Stimulated activated naive CD8-positive, alpha-beta T cell treated with anti-CD3 and anti-CD28 coated beads, Interleukin-15, amount 100 ng/mL, for 72 hours (primary cell): ENCODE measurements around the gene ABCA3.
"Not testable (repeated sequence)": the region's sequence is repeated elsewhere in the genome, so short reads cannot be mapped to it uniquely, and the experiment has no call there.

Source experiments
- ATAC-seq: fragments of 150-1000 bp; cut with Tn5 transposase; 2 replicates; pipeline ENCODE4 v1.10.0; 2021; ENCODE audit warnings: mild to moderate bottlenecking, moderate library complexity
- DNase-seq, 2 donors: peaks; one replicate each; pipeline ENCODE4 v3.0.0; 2021 to 2022
- H3K27ac Mint-ChIP-seq, 2 donors: one replicate each; pipeline ENCODE4 v1.8.0; 2022; ENCODE audit warnings: mild to moderate bottlenecking in 2 of 2, mixed read lengths in 2 of 2, moderate library complexity in 2 of 2
- H3K27me3 Mint-ChIP-seq: one replicate; pipeline ENCODE4 v1.8.0; 2022; ENCODE audit warnings: mixed read lengths
- H3K4me1 Mint-ChIP-seq: one replicate; pipeline ENCODE4 v1.8.0; 2022; ENCODE audit warnings: mild to moderate bottlenecking, mixed read lengths
- H3K4me3 Mint-ChIP-seq, 2 donors: one replicate each; pipeline ENCODE4 v1.8.0; 2022; ENCODE audit warnings: mild to moderate bottlenecking in 2 of 2, mixed read lengths in 2 of 2, moderate library complexity in 1 of 2
- H3K9me3 Mint-ChIP-seq, 2 donors: one replicate each; pipeline ENCODE4 v1.8.0; 2022; ENCODE audit warnings: mixed read lengths in 2 of 2

The ABCA3 gene

GRCh38 chr16:2270070-2270462 is 70.5 kb downstream of the ABCA3 start:
- Mint-ChIP-seq H3K9me3 (no peaks in the 10 kb centered on the region), H3K4me3 (peak overlapping the region; percentile 95 to 97), H3K27me3 (no peaks in the 10 kb centered on the region), H3K27ac (no peak overlapping the region), H3K4me1 (peaks cover 44% of the 10 kb centered on the region)
- no peak for ATAC-seq
- no peak for DNase-seq

DNA sequence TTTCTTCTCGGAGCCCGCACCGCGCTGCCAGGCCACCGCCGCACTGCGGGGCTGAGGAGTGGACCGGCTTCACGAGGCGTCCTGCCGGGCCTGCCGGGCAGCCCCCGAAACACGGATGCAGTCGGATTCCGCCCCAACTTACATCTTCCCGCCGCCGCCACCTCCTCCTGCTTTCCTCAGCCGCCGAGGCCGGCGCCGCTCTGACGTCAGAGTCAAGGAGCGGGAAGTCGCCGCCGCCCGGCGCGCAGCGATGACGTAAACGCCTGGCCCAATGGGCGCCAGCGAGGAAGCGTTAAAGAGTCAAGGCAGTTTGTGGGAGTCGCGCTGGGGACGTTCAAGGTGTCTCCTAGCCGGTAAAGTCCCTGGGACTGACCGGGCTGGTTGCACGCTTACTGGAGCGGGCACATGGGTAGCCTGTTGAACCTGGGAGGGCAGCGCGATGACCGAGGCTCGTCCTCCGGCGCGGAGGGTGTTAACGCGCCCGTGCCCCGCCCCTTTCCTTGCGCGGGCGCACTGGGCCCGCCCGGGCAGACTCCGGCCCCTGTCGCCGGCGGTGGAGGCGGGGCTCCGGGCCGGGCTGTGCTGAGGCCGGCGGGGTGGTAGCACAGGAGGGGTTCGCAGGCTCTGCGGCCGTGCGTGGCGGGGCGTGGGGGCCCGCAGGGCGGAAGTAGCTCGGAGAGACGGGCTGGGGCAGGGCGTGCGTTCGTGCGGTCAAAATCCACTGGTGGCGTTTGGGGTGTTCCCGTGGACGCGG is 72.4 kb downstream of the ABCA3 start, which contains the start of gene RNPS1:
Gene RNPS1, minus strand, starts transcription at position 214 of the 754 bp plus-strand sequence. CDS start 3,483 bp downstream, outside the sequence.
- peak; percentile 97 to 98 for DNase-seq
- Mint-ChIP-seq H3K27ac (peak within 1 kb of the TSS; percentile 100), H3K4me1 (peaks cover 58% of the 10 kb centered on the region), H3K4me3 (peak within 1 kb of the TSS; percentile 95 to 97), H3K9me3 (no peaks in the 10 kb centered on the region), H3K27me3 (no peaks in the 10 kb centered on the region)
- peak; percentile 89 for ATAC-seq

DNA sequence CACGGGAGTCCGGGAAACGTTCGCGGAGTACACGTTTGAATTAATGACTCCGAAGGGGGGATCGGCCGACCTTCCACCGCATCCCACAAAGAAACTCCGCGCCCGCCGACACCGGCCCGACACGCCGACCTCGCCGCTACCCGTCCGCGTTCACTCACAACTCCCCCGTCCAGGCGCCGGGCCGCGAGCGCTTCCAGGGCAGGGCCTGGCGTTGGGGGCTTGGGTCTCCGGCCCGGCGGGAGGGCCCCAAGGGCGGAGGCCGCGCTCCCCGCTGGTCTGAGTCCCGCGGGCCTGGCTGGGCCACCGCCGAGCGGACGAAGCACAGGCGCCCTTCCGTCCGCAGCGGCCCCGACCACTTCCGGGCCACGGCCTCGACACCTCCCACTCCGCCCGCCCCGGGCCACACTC is 73.0 kb downstream of the ABCA3 start:
- H3K27ac Mint-ChIP-seq, result peak overlapping the region; percentile 100
- not testable (repeated sequence) for H3K9me3 Mint-ChIP-seq, DNase-seq, H3K27me3 Mint-ChIP-seq
- ATAC-seq, result peak; percentile 70
- H3K4me3 Mint-ChIP-seq, result peak overlapping the region; percentile 95 to 97
- peaks cover 58% of the 10 kb centered on the region for H3K4me1 Mint-ChIP-seq

GRCh38 chr16:2266887-2267286 is 73.6 kb downstream of the ABCA3 start:
- not testable (repeated sequence) for H3K27me3 Mint-ChIP-seq, ATAC-seq, H3K9me3 Mint-ChIP-seq
- DNase-seq, result peak in 1 of 2 donors; percentile 26
- Mint-ChIP-seq H3K27ac (peak overlapping the region; percentile 100), H3K4me1 (peaks cover 58% of the 10 kb centered on the region), H3K4me3 (peak overlapping the region; percentile 95 to 97)

GRCh38 chr16:2263026-2263425 is 77.5 kb downstream of the ABCA3 start:
- peaks cover 38% of the 10 kb centered on the region for H3K4me1 Mint-ChIP-seq
- H3K27ac Mint-ChIP-seq, result peak overlapping the region in 1 of 2 donors; percentile 78
- not testable (repeated sequence) for ATAC-seq, H3K9me3 Mint-ChIP-seq, H3K4me3 Mint-ChIP-seq, DNase-seq, H3K27me3 Mint-ChIP-seq

GRCh38 chr16:2260250-2260649 is 80.3 kb downstream of the ABCA3 start:
- Mint-ChIP-seq H3K4me3 (no peak overlapping the region), H3K4me1 (peaks cover 25% of the 10 kb centered on the region), H3K9me3 (no peaks in the 10 kb centered on the region), H3K27ac (no peak overlapping the region), H3K27me3 (no peaks in the 10 kb centered on the region)
- no peak for DNase-seq
- no peak for ATAC-seq

GRCh38 chr16:2258530-2258929 is 82.0 kb downstream of the ABCA3 start:
- not testable (repeated sequence) for DNase-seq, H3K27me3 Mint-ChIP-seq, H3K4me1 Mint-ChIP-seq, ATAC-seq, H3K9me3 Mint-ChIP-seq, H3K4me3 Mint-ChIP-seq
- peak overlapping the region in 1 of 2 donors; percentile 27 for H3K27ac Mint-ChIP-seq

DNA sequence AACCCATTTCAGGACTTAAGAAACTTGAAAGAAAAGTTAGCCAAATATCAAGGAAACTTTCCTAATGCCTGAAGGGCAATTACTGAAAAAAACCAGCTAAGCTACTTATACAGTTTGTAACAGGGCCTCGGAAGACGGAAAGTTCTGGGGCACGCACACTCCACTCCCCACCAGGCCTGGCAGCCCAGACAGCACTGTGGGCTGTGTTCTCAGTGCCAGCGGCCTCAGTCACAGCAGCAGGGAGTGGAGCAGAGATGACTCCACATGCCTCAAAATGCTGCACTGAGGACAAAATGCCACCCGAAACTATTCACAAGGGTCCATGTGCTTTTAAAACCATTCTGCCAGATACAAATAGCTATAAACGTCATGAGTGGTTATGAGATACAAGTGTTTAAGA is 82.8 kb downstream of the ABCA3 start:
- ATAC-seq (no peak), DNase-seq (no peak)
- H3K9me3 Mint-ChIP-seq, result no peaks in the 10 kb centered on the region
- H3K27me3 Mint-ChIP-seq, result no peaks in the 10 kb centered on the region
- H3K4me3 Mint-ChIP-seq, result no peak overlapping the region
- H3K27ac Mint-ChIP-seq, result no peak overlapping the region
- peaks cover 17% of the 10 kb centered on the region for H3K4me1 Mint-ChIP-seq

DNA sequence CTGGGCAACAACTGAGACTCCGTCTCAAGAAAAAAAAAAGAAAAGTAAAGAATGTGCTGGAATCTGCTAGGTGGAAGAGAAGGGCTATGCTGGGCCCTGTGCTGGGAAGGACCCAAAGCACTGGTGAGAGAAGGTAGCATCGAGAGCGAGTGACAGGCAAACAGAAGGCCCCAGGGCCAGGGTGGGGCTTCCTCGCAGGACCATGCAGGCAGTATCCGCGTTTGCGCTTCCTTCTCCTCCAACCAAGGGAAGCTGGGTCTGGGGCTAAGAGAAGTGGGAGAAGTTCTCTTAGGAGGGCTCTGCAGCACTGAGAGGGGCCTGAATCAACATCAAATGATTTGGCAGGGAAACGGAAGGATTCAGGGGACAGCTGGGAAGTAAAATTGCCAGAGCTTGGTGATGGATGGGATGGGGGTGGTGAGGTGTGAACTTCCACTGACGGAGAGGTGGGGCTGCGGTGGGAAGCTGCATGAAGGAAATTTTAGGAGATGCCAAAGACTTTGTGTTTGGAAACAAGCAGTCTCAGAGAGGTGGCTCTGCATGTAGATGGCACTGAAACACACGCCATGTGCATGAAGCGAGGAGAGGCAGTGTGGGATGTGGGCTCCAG is 83.9 kb downstream of the ABCA3 start:
- H3K27me3 Mint-ChIP-seq, result no peaks in the 10 kb centered on the region
- H3K9me3 Mint-ChIP-seq, result no peaks in the 10 kb centered on the region
- peaks cover 23% of the 10 kb centered on the region for H3K4me1 Mint-ChIP-seq
- no peak overlapping the region for H3K4me3 Mint-ChIP-seq
- peak overlapping the region in 1 of 2 donors; percentile 68 for H3K27ac Mint-ChIP-seq
- ATAC-seq (no peak), DNase-seq (no peak)

GRCh38 chr16:2253293-2253692 is 87.2 kb downstream of the ABCA3 start:
- H3K4me1 Mint-ChIP-seq, result peaks cover 25% of the 10 kb centered on the region
- no peak overlapping the region for H3K4me3 Mint-ChIP-seq
- DNase-seq, result no peak
- peak overlapping the region in 1 of 2 donors; percentile 12 for H3K27ac Mint-ChIP-seq
- no peaks in the 10 kb centered on the region for H3K9me3 Mint-ChIP-seq
- ATAC-seq, result no peak
- no peaks in the 10 kb centered on the region for H3K27me3 Mint-ChIP-seq

DNA sequence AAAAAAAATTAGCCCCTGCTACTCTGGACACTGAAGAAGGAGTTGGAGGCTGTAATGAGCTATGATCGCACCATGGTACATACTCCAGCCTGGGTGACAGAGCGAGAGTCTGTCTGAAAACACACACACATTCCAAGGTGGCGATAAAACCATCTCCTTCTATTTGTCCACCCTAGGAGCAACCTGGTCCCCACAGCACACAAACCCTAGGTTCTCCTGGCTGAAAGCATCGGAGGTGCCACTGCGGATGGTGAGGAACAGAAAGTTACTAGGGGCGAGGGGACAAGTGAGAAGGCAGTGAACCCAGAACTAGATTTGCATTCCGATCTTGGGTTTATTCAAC is 87.8 kb downstream of the ABCA3 start:
- Mint-ChIP-seq H3K4me1 (peaks cover 25% of the 10 kb centered on the region), H3K27me3 (no peaks in the 10 kb centered on the region), H3K9me3 (no peaks in the 10 kb centered on the region), H3K27ac (peak overlapping the region in 1 of 2 donors; percentile 12), H3K4me3 (no peak overlapping the region)
- no peak for DNase-seq
- no peak for ATAC-seq

DNA sequence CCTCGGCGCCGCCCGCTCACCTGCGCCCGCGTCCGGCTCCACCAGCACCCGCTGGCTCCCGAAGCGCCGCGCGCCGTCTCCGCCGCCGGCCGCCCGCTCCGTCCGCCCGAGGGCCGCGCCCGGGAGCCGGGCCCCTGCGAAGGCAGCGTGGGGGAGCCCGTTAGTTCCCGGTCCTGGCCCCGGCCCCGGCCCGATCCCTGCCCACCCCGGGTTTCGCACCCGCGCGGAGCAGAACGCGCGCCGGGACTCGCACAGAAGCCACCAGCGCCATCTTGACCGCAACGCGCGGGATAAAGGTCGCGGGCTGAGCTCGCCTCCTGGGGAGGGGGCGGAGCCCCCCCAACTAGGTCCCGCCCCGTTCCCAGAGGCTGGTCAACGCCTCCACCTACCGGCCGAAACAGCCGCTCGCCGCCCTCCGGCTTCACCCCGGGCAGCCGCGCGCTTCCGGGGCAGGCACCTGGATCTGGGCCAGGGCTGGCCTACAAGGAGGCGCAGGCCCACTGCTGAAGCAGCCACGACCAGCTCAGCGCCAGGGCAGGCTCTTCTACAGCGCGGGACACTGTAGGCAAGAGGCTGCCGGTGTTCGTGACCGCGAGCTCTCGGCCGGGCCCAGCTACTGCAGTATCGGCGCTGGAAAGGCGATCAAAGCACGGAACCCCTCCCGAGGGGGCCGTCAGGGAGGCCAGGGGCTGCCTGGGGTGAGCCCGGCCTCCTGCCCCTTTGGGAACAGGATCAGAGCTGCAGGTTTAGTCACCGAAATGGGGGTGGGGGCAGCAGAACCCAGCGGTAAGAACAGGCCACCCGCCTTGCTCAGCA is 89.0 kb downstream of the ABCA3 start, which contains the start of gene ECI1:
Gene ECI1, minus strand, starts transcription at position 292 of the 816 bp plus-strand sequence. Its CDS starts 21 bp downstream, at position 271.
- ATAC-seq (peak; percentile 91), DNase-seq (peak; percentile 83 to 91)
- Mint-ChIP-seq H3K4me1 (peaks cover 20% of the 10 kb centered on the region), H3K4me3 (peak within 1 kb of the TSS; percentile 96), H3K27ac (peak within 1 kb of the TSS; percentile 96 to 97), H3K9me3 (no peaks in the 10 kb centered on the region), H3K27me3 (no peaks in the 10 kb centered on the region)

DNA sequence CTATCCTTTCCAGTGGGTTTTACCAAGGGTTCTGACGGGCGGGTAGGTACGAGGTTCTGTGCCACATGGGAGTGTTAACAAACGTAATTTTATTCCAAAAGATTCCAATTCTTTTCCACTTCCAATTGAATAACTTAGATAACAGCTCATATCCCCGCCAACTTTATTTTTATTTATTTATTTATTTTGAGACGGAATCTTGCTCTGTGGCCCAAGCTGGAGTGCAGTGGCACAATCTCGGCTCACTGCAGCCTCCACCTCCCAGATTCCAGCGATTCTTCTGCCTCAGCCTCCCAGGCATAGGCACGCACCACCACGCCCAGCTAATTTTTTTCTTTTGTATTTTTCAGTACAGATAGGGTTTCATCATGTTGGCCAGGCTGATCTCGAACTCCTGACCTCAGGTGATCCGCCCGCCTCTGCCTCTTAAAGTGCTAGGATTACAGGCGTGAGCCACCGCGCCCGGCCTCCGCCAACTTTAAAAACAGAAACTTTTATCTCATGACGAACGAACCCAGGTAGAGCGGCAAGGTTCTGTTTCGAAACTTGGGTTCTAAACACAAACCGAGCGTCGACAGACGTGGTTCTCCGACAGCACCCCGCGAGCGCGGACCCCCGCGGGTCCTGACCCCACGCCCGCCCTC is 89.8 kb downstream of the ABCA3 start:
- DNase-seq (peak; percentile 44 to 54), ATAC-seq (peak; percentile 20)
- H3K27me3 Mint-ChIP-seq, result no peaks in the 10 kb centered on the region
- H3K4me1 Mint-ChIP-seq, result peaks cover 16% of the 10 kb centered on the region
- no peaks in the 10 kb centered on the region for H3K9me3 Mint-ChIP-seq
- peak overlapping the region; percentile 96 for H3K4me3 Mint-ChIP-seq
- peak overlapping the region; percentile 96 to 97 for H3K27ac Mint-ChIP-seq

DNA sequence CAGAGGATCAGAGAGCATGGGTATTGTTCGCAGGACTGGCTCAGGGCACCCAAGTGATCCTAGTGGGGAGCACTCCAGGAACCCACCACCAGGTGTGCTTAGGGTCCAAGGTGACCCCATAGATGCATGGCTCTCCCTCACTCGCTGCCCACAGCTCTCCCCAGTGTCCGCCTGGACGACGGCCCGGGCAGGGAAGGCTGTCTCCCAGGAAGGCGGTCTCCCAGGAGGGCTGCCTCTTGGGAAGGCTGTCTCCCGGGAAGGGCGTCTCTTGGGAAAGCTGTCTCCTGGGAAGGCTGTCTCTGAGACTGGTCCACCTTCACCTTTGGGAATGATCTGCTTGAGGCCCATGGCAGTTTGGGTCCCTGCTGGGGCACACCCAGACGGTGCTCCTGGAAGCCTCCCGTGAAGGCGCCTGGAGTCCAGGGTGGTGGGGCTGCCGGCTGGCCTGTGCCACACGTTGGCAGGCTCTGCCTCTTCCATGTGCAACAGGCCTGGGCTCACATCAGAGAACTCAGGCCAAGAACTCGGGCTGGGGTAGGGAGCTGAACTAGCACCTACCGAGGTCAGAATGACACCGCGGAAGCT is 94.1 kb downstream of the ABCA3 start:
- Mint-ChIP-seq H3K4me3 (no peak overlapping the region), H3K27me3 (no peaks in the 10 kb centered on the region), H3K27ac (no peak overlapping the region), H3K4me1 (no peaks in the 10 kb centered on the region), H3K9me3 (no peaks in the 10 kb centered on the region)
- DNase-seq (no peak), ATAC-seq (no peak)
